K562 (cell line): Measurements from ENCODE around the gene HPSE2. TPM values are rescaled to one million over a fixed set of nuclear protein-coding genes. Genes with fewer than 3 reads are reported as not detected.

ENCODE experiments used
- ATAC-seq: fragments of 200-7000 bp; cut with Tn5 transposase; 3 replicates; pipeline ENCODE4 v1.9.1; 2020; ENCODE audit warnings: moderate library complexity
- BruUV-seq: library from RNA; stranded (reverse); fragments of 400-500 nt; replicated peaks from 2 replicates; lab custom pipeline; 2021; lab: Mats Ljungman, UMichigan
- CTCF ChIA-PET: fragments of 300-600 bp; formaldehyde crosslinking; extraction: SDS; loops from one replicate; lab custom pipeline; 2021; ENCODE audit warnings: low intra/inter-chr PET ratio; lab: Yijun Ruan, JAX
- POLR2A ChIA-PET: fragments of 300-600, 350-650 bp; sonication (Branson Sonifier 250); formaldehyde crosslinking; extraction: SDS; loops from one replicate; lab custom pipeline; 2021; ENCODE audit warnings: antibody characterized with exemption, inconsistent platforms; lab: Yijun Ruan, JAX
- DNase-seq, 4 experiments: peaks; one replicate each; pipeline versions ENCODE4 v3.0.0 to v3.0.0-alpha.2; 2011 to 2018; ENCODE audit warnings: low spot score in 3 of 4, mixed read lengths in 3 of 4; ENCODE audit errors: extremely low read depth in 1 of 4
- FAIRE-seq: peaks from 2 replicates; lab custom pipeline; 2011; peaks lifted over from hg19 to GRCh38; lab: Jason Lieb, UNC
- H2AFZ ChIP-seq: 2 replicates; pipeline ENCODE4 v1.6.0; 2011; ENCODE audit warnings: low read depth, low read length, control low read depth, inconsistent platforms
- H3K27ac ChIP-seq: fragments of 200-600 bp; 3 replicates; pipeline ENCODE4 v1.8.0; 2011; ENCODE audit warnings: low read depth, mild to moderate bottlenecking, control low read depth, inconsistent platforms, low read length, moderate library complexity, mixed read lengths; ENCODE audit errors: extremely low read depth
- H3K27me3 ChIP-seq, 2 experiments: fragments of 300-600 bp in 1 of 2; 2 replicates in 1 of 2; 3 replicates in 1 of 2; pipeline versions ENCODE4 v1.6.0 to v1.8.0; 2011; ENCODE audit warnings: inconsistent platforms in 2 of 2, low read length in 2 of 2, mild to moderate bottlenecking in 1 of 2, mixed read lengths in 1 of 2, moderate library complexity in 1 of 2; ENCODE audit not compliant: control insufficient read depth in 2 of 2, insufficient read depth in 2 of 2
- H3K36me3 ChIP-seq: fragments of 300-600 bp; 3 replicates; pipeline ENCODE4 v1.8.0; 2011; ENCODE audit warnings: mild to moderate bottlenecking, low read length, inconsistent platforms; ENCODE audit not compliant: control insufficient read depth, insufficient read depth
- H3K4me1 ChIP-seq, 2 experiments: fragments of 200-600 bp in 1 of 2; replicated peaks in 1 of 2; 2 replicates in 1 of 2; 3 replicates in 1 of 2; pipeline versions ENCODE4 v1.5.1 to v1.8.0; 2011; ENCODE audit warnings: inconsistent platforms in 2 of 2, low read length in 2 of 2, mild to moderate bottlenecking in 1 of 2, mixed read lengths in 1 of 2, moderate library complexity in 1 of 2; ENCODE audit not compliant: control insufficient read depth in 2 of 2, insufficient read depth in 2 of 2
- H3K4me2 ChIP-seq: 2 replicates; pipeline ENCODE4 v1.6.1; 2011; ENCODE audit warnings: low read length, control low read depth, inconsistent platforms, mixed read lengths; ENCODE audit not compliant: insufficient read depth
- H3K4me3 ChIP-seq: fragments of 200-600 bp; sonication (generic), shearing (Covaris generic); 2 replicates; pipeline ENCODE4 v1.5.1; 2016; ENCODE audit warnings: control low read depth, inconsistent platforms
- H3K79me2 ChIP-seq: fragments of 200-600 bp; 3 replicates; pipeline ENCODE4 v1.8.0; 2011; ENCODE audit warnings: low read length, inconsistent platforms; ENCODE audit not compliant: control insufficient read depth, insufficient read depth
- H3K9ac ChIP-seq, 2 experiments: 2 replicates each; pipeline versions ENCODE4 v1.6.0 to v1.6.1; 2011; ENCODE audit warnings: low read depth in 2 of 2, low read length in 2 of 2, control low read depth in 1 of 2, inconsistent platforms in 1 of 2, mild to moderate bottlenecking in 1 of 2, mixed read lengths in 1 of 2; ENCODE audit not compliant: insufficient read depth in 1 of 2
- H3K9me1 ChIP-seq: one replicate; pipeline ENCODE4 v1.6.0; 2011; ENCODE audit warnings: inconsistent platforms, mild to moderate bottlenecking, low read length, moderate library complexity; ENCODE audit not compliant: control insufficient read depth, insufficient read depth
- H3K9me3 ChIP-seq: replicated peaks from 2 replicates; pipeline ENCODE4 v1.5.1; 2011; ENCODE audit warnings: low read depth, low read length, inconsistent platforms; ENCODE audit not compliant: control insufficient read depth, insufficient read depth
- H4K20me1 ChIP-seq: replicated peaks from 2 replicates; pipeline ENCODE4 v1.6.1; 2011; ENCODE audit warnings: low read length, inconsistent platforms, mixed read lengths; ENCODE audit not compliant: control insufficient read depth, insufficient read depth
- CCAR2 ChIP-seq: fragments of 200-400 bp; formaldehyde crosslinking; IDR thresholded peaks from 2 replicates; pipeline ENCODE4 v1.6.1; 2017; ENCODE audit warnings: mild to moderate bottlenecking, low read depth, low read length
- ESRRB ChIP-seq: fragments of 250-450 bp; sonication (Bioruptor Pico); IDR thresholded peaks from 2 replicates; pipeline ENCODE4 v1.5.0; 2020; ENCODE audit warnings: mild to moderate bottlenecking, moderate library complexity, borderline replicate concordance
- KHSRP ChIP-seq: fragments of 450-650 bp; IDR thresholded peaks from 2 replicates; pipeline ENCODE4 v1.6.1; 2017
- MAFK ChIP-seq: IDR thresholded peaks from 2 replicates; pipeline ENCODE4 v1.6.1; 2011; ENCODE audit warnings: low read length, improper control_type of control experiment
- PHTF2 ChIP-seq: fragments of 250-450 bp; sonication (Bioruptor Pico); IDR thresholded peaks from 2 replicates; pipeline ENCODE4 v1.5.0; 2021; ENCODE audit warnings: mild to moderate bottlenecking
- PML ChIP-seq: IDR thresholded peaks from 2 replicates; pipeline ENCODE4 v1.6.1; 2012; ENCODE audit warnings: low read length, inconsistent platforms
- PYGO2 ChIP-seq: fragments of 450-650 bp; IDR thresholded peaks from 2 replicates; pipeline ENCODE4 v1.6.1; 2016; ENCODE audit warnings: mild to moderate bottlenecking, missing genetic modification characterization, moderate library complexity, missing compliant biosample characterization
- RBM39 ChIP-seq: fragments of 200-400 bp; formaldehyde crosslinking; optimal IDR thresholded peaks from 2 replicates; pipeline ENCODE3; 2018; ENCODE audit warnings: low read depth, low read length
- SNRNP70 ChIP-seq: fragments of 200-400 bp; formaldehyde crosslinking; optimal IDR thresholded peaks from 2 replicates; pipeline ENCODE3; 2017; ENCODE audit warnings: low read depth, low read length
- TRIM25 ChIP-seq: fragments of 450-650 bp; IDR thresholded peaks from 2 replicates; pipeline ENCODE4 v1.7.0; 2016; ENCODE audit warnings: borderline replicate concordance
- ZC3H11A ChIP-seq: IDR thresholded peaks from 2 replicates; pipeline ENCODE4 v1.6.1; 2012; ENCODE audit warnings: low read depth, low read length, improper control_type of control experiment
- ZKSCAN3 ChIP-seq: fragments of 250-450 bp; sonication (Bioruptor Pico); IDR thresholded peaks from 2 replicates; pipeline ENCODE4 v1.4.0; 2020
- ZNF175 ChIP-seq: fragments of 200-800 bp; sonication (Bioruptor generic); IDR thresholded peaks from 2 replicates; pipeline ENCODE4 v1.6.1; 2016; ENCODE audit warnings: low read depth, mild to moderate bottlenecking, missing genetic modification characterization, missing compliant biosample characterization
- ZNF57 ChIP-seq: fragments of 450-650 bp; formaldehyde crosslinking; IDR thresholded peaks from 2 replicates; pipeline ENCODE4 v1.4.0; 2020; ENCODE audit warnings: mild to moderate bottlenecking, moderate library complexity
- WGBS: fragments of 100-300 bp; shearing (Covaris generic); methylation state at CpG from one replicate; pipeline ENCODE4 v1.1.6; 2016; ENCODE audit warnings: low coverage, mixed read lengths; ENCODE audit not compliant: insufficient coverage; ENCODE audit errors: missing lambda C conversion rate; 5-methylcytosine and 5-hydroxymethylcytosine counted together
- in situ Hi-C: fragments of 300-500 bp; cut with MboI; formaldehyde crosslinking; loops from 4 replicates; pipeline ENCODE4 v1.15.0; 2018; ENCODE audit warnings: inconsistent platforms, mixed read lengths
- intact Hi-C: fragments of 100-400 bp; cut with micrococcal nuclease; formaldehyde crosslinking; loops from 2 replicates; pipeline ENCODE4 v1.14.2; 2022
- polyA plus RNA-seq, 8 experiments: library from polyadenylated mRNA; depleted of rRNA in 4 of 8; stranded (reverse) in 5 of 8; unstranded in 3 of 8; fragments of >200 nt; fragmentation: Nextera tagmentation in 2 of 8; fragmentation: Illumina TruSeq in 1 of 8; extraction: Ambion mirVana in 2 of 8; extraction: Trizol in 1 of 8; gene quantifications; 2 replicates each; pipeline versions ENCODE4 v1.2.1 to v1.2.3, GENCODE V29; 2011 to 2014; ENCODE audit warnings: inconsistent platforms in 1 of 8, missing spikeins in 1 of 8
- total RNA-seq, 7 experiments: library from RNA; depleted of rRNA in 6 of 7; stranded (reverse); fragments of >200 nt in 6 of 7; fragmentation: Illumina TruSeq in 2 of 7; extraction: Trizol in 2 of 7; gene quantifications; 2 replicates each; pipeline versions ENCODE4 v1.2.1 to v1.2.3, GENCODE V29; 2011 to 2021; ENCODE audit warnings: low replicate concordance in 1 of 7
- TF ChIP-seq, protein P1 (sequence below): fragments of 250-450 bp; sonication (Bioruptor Pico); IDR thresholded peaks from 2 replicates; pipeline ENCODE4 v1.6.1; 2021; ENCODE audit warnings: mild to moderate bottlenecking

Gene HPSE2
- total and polyA plus RNA-seq, 9 of the 15 experiments (the other 6 are each of a cell fraction or from before 2014, with no cell fraction given): 0.03 to 0.10 (median 0.04) TPM; not detected in 2

- Histone ChIP-seq H3K4me3 (no peak overlapping the region), H2AFZ (no peak overlapping the region), H4K20me1 (no peaks in the 10 kb centered on the region), H3K4me2 (no peak overlapping the region), H3K9me1 (no peaks in the 10 kb centered on the region), H3K36me3 (peaks cover 31% of the 10 kb centered on the region; the same call in 2 of the 3 replicates), H3K27me3 (no peaks in the 10 kb centered on the region), H3K9me3 (no peaks in the 10 kb centered on the region), H3K79me2 (no peaks in the 10 kb centered on the region), H3K27ac (no peak overlapping the region), H3K4me1 (peaks cover 6 to 22% of the 10 kb centered on the region in 2 experiments; a peak in 4 of 5 replicates), H3K9ac (no peak overlapping the region)
- DNase-seq (no peak), ATAC-seq (no peak), FAIRE-seq (no peak)
- in situ Hi-C loops (loop anchor here (10.0 kb wide), 1 partner anchor 245 kb away; no protein-coding TSS in a partner anchor), intact Hi-C loops (no loop called here)
- WGBS: 93% methylated on average over 9 of the region's 17 CpGs
- POLR2A ChIA-PET: interaction anchor here (0.6 to 1.0 kb wide), 2 partner anchors 13 to 51 kb away, joined by 3 to 4 read pairs; no protein-coding TSS in a partner anchor
- BruUV-seq: no TSS peak
- TF ChIP-seq ZNF175 (CRISPR knock-in tag) (no peak), KHSRP (no peak), TRIM25 (no peak), RBM39 (no peak), PHTF2 (CRISPR knock-in tag) (no peak), CCAR2 (no peak), ZC3H11A (no peak), ZNF57 (CRISPR knock-in tag) (no peak), PYGO2 (tag) (no peak), MAFK (no peak), SNRNP70 (no peak), ZKSCAN3 (CRISPR knock-in tag) (no peak), PML (no peak), ESRRB (CRISPR knock-in tag) (no peak)
- TF ChIP-seq, protein P1, sequence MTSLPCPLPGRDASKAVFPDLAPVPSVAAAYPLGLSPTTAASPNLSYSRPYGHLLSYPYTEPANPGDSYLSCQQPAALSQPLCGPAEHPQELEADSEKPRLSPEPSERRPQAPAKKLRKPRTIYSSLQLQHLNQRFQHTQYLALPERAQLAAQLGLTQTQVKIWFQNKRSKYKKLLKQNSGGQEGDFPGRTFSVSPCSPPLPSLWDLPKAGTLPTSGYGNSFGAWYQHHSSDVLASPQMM (CRISPR knock-in tag): no peak
- CTCF ChIA-PET: no interaction called here
Measured at GRCh38 chr10:98419469-98420261, 816.0 kb downstream of the HPSE2 start.
